H1 (cell line): ENCODE results near the gene MAP2K2. TPM values are rescaled to one million over a fixed set of nuclear protein-coding genes. Genes with fewer than 3 reads are reported as not detected.

Experiments
- NANOG ChIP-seq: IDR thresholded peaks from 2 replicates; pipeline ENCODE4 v1.6.1; 2011; ENCODE audit warnings: low read length, low read depth, mild to moderate bottlenecking, inconsistent platforms; ENCODE audit not compliant: insufficient read depth, poor library complexity, severe bottlenecking
- SIX5 ChIP-seq: IDR thresholded peaks from 2 replicates; pipeline ENCODE4 v1.6.1; 2011; ENCODE audit warnings: mild to moderate bottlenecking, low read depth, low read length
- polyA plus RNA-seq, 7 experiments: library from polyadenylated mRNA; depleted of rRNA in 3 of 7; stranded (reverse) in 5 of 7; unstranded in 2 of 7; fragments of >200 nt in 5 of 7; fragments of 200-250 nt in 2 of 7; gene quantifications; 1 replicate in 5 of 7; 2 replicates in 1 of 7; 4 replicates in 1 of 7; pipeline versions ENCODE4 v1.2.1 to v1.2.3, GENCODE V29; 2011 to 2013; ENCODE audit warnings: missing spikeins in 2 of 7, mixed read lengths in 2 of 7
- total RNA-seq: library from RNA; stranded (reverse); fragmentation: NEBNext Ultra II Directional; extraction: Animal tissue kit (Norgen Biotek cat#: 25700); gene quantifications from 2 replicates; pipeline ENCODE4 v1.2.1, GENCODE V29; 2021
- TF ChIP-seq, protein P1 (sequence below): IDR thresholded peaks from 2 replicates; pipeline ENCODE4 v1.6.1; 2012; ENCODE audit warnings: inconsistent platforms

The MAP2K2 gene
- total and polyA plus RNA-seq, 2 of the 8 experiments (the other 6 are each of a cell fraction or from before 2014, with no cell fraction given): 111 to 162 TPM

DNA sequence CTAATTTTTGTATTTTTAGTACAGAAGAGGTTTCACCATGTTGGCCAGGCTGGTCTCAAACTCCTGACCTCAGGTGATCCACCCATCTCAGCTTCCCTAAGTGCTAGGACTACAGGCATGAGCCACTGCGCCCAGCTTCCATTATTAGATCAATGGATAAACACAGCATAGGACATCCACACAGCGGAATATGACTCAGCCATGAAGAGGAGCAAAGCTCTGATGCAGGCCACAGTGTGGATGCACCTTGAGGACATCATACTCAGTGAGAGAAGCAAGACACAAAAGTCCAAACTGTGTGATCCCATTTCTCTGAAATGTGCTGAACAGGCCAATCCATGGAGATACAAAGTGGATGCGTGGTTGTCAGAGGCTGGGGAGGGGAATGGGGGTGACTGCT, 52.3 kb downstream of the MAP2K2 start (continued):
- TF ChIP-seq NANOG: no peak
- TF ChIP-seq SIX5: no peak
- TF ChIP-seq, protein P1, sequence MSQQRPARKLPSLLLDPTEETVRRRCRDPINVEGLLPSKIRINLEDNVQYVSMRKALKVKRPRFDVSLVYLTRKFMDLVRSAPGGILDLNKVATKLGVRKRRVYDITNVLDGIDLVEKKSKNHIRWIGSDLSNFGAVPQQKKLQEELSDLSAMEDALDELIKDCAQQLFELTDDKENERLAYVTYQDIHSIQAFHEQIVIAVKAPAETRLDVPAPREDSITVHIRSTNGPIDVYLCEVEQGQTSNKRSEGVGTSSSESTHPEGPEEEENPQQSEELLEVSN: no peak
